ENCODE measurements around the gene CPA3.

GRCh38 chr3:148854061-148854460 lies 11.0 kb upstream of the CPA3 start:
- TF ChIP-seq CTCF (IDR thresholded peaks at IDR 0.05) (no peak), POLR2A (IDR thresholded peaks at IDR 0.05) (no peak)
